Activated CD8-positive, alpha-beta memory T cell treated with anti-CD3 and anti-CD28 coated beads, Interleukin-2, amount 50 U/mL, for 48 hours (primary cell): ENCODE measurements around the gene SMURF1.
"Not testable (repeated sequence)": the region's sequence is repeated elsewhere in the genome, so short reads cannot be mapped to it uniquely, and the experiment has no call there.

ENCODE experiments used
- DNase-seq: peaks from one replicate; pipeline ENCODE4 v3.0.0-alpha.2; 2020

The SMURF1 gene

GRCh38 chr7:99118077-99118476 lies 25.8 kb downstream of the SMURF1 start:
- no peak for DNase-seq

- no peak for DNase-seq
Measured at GRCh38 chr7:99116144-99116543, 27.8 kb downstream of the SMURF1 start.

- DNase-seq: no peak
Measured at GRCh38 chr7:99115379-99115778, 28.5 kb downstream of the SMURF1 start.

- no peak for DNase-seq
Measured at GRCh38 chr7:99112979-99113378, 30.9 kb downstream of the SMURF1 start.

GRCh38 chr7:99112097-99112496 lies 31.8 kb downstream of the SMURF1 start:
- no peak for DNase-seq

- no peak for DNase-seq
Measured at GRCh38 chr7:99111591-99111990, 32.3 kb downstream of the SMURF1 start.

GRCh38 chr7:99109108-99110051 lies 34.5 kb downstream of the SMURF1 start:
- no peak for DNase-seq

- DNase-seq: no peak
Measured at GRCh38 chr7:99108613-99109012, 35.3 kb downstream of the SMURF1 start.

- DNase-seq: no peak
Measured at GRCh38 chr7:99106821-99107241, 37.1 kb downstream of the SMURF1 start.

GRCh38 chr7:99106411-99106810 lies 37.5 kb downstream of the SMURF1 start:
- no peak for DNase-seq

GRCh38 chr7:99105756-99106155 lies 38.2 kb downstream of the SMURF1 start:
- no peak for DNase-seq

- DNase-seq: no peak
Measured at GRCh38 chr7:99104631-99105030, 39.3 kb downstream of the SMURF1 start.

- not testable (repeated sequence) for DNase-seq
Measured at GRCh38 chr7:99103836-99104235, 40.1 kb downstream of the SMURF1 start.

- DNase-seq: peak; percentile 55
Measured at GRCh38 chr7:99102809-99103690, 40.9 kb downstream of the SMURF1 start.

GRCh38 chr7:99102361-99102760 lies 41.5 kb downstream of the SMURF1 start:
- no peak for DNase-seq

- DNase-seq: not testable (repeated sequence)
Measured at GRCh38 chr7:99101516-99101915, 42.4 kb downstream of the SMURF1 start.

GRCh38 chr7:99099499-99100077 lies 44.3 kb downstream of the SMURF1 start:
- no peak for DNase-seq

GRCh38 chr7:99098824-99099498 lies 44.9 kb downstream of the SMURF1 start:
- DNase-seq: no peak

GRCh38 chr7:99098286-99098823 lies 45.6 kb downstream of the SMURF1 start:
- DNase-seq: no peak

- DNase-seq: no peak
Measured at GRCh38 chr7:99097730-99098129, 46.2 kb downstream of the SMURF1 start.

GRCh38 chr7:99096124-99096887 lies 47.6 kb downstream of the SMURF1 start:
- no peak for DNase-seq

- DNase-seq: no peak
Measured at GRCh38 chr7:99095698-99096097, 48.2 kb downstream of the SMURF1 start.
